ENCODE data around the gene WAPL.

The WAPL gene

GRCh38 chr10:86415116-86415515 lies 106.5 kb downstream of the WAPL start:
- no peaks in the 10 kb centered on the region for H3K27me3 Mint-ChIP-seq
- ATAC-seq: no peak
- H3K9me3 Mint-ChIP-seq: peaks cover 6% of the 10 kb centered on the region
- H3K36me3 Mint-ChIP-seq: peaks cover 7% of the 10 kb centered on the region
- peak overlapping the region; percentile 39 for H3K4me3 Mint-ChIP-seq
- peak overlapping the region; percentile 66 for H3K27ac Mint-ChIP-seq
- peaks cover 58% of the 10 kb centered on the region for H3K4me1 Mint-ChIP-seq

GRCh38 chr10:86413046-86413728 lies 108.4 kb downstream of the WAPL start:
- peaks cover 7% of the 10 kb centered on the region for H3K36me3 Mint-ChIP-seq
- H3K27me3 Mint-ChIP-seq: no peaks in the 10 kb centered on the region
- H3K4me1 Mint-ChIP-seq: peaks cover 50% of the 10 kb centered on the region
- H3K4me3 Mint-ChIP-seq: peak overlapping the region; percentile 52
- peak; percentile 93 for ATAC-seq
- peak overlapping the region; percentile 83 for H3K27ac Mint-ChIP-seq
- peaks cover 6% of the 10 kb centered on the region for H3K9me3 Mint-ChIP-seq

GRCh38 chr10:86411852-86412560 lies 109.6 kb downstream of the WAPL start:
- ATAC-seq: no peak
- peak overlapping the region; percentile 83 for H3K27ac Mint-ChIP-seq

DNA sequence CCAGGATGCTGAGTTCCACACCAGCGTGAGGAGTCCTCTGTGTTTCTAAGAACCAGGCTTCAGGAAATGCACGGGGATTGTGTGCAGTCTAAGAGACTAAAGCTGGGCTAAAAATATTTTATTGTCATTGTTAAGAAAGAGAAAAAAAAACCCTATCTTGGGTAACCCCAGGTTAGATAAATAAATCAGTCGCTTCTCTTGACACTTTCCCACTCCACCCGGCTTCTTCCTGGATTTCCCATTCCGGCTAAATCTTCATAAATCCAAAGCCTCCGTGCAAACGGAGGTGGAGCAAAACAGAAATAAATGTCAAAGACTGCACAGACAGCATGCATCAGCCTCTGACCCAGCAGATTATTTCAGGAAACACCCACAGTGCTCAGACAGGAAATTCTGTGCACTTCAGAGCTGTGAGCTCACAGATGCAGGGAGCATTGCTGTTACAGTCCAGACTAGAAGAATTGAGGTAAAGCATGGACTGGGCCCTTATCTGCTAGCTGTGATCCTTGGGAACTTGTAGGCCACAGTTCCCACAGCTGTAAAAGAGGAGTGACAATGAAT lies 110.2 kb downstream of the WAPL start:
- peak overlapping the region; percentile 60 for H3K4me3 Mint-ChIP-seq
- peak; percentile 77 for ATAC-seq
- peaks cover 7% of the 10 kb centered on the region for H3K36me3 Mint-ChIP-seq
- peaks cover 6% of the 10 kb centered on the region for H3K9me3 Mint-ChIP-seq
- no peaks in the 10 kb centered on the region for H3K27me3 Mint-ChIP-seq
- peaks cover 47% of the 10 kb centered on the region for H3K4me1 Mint-ChIP-seq
- H3K27ac Mint-ChIP-seq: peak overlapping the region; percentile 83

More at GRCh38 chr10:86411852-86412560, 109.6 kb downstream of the WAPL start:
- no peaks in the 10 kb centered on the region for H3K27me3 Mint-ChIP-seq
- H3K4me3 Mint-ChIP-seq: peak overlapping the region; percentile 60
- H3K9me3 Mint-ChIP-seq: peaks cover 6% of the 10 kb centered on the region
- H3K4me1 Mint-ChIP-seq: peaks cover 47% of the 10 kb centered on the region
- peaks cover 7% of the 10 kb centered on the region for H3K36me3 Mint-ChIP-seq

GRCh38 chr10:86410542-86411124 lies 111.0 kb downstream of the WAPL start:
- Mint-ChIP-seq H3K27me3 (no peaks in the 10 kb centered on the region), H3K27ac (peak overlapping the region; percentile 83), H3K9me3 (peaks cover 6% of the 10 kb centered on the region), H3K36me3 (peaks cover 7% of the 10 kb centered on the region), H3K4me3 (no peak overlapping the region), H3K4me1 (peaks cover 42% of the 10 kb centered on the region)
- ATAC-seq: no peak

DNA sequence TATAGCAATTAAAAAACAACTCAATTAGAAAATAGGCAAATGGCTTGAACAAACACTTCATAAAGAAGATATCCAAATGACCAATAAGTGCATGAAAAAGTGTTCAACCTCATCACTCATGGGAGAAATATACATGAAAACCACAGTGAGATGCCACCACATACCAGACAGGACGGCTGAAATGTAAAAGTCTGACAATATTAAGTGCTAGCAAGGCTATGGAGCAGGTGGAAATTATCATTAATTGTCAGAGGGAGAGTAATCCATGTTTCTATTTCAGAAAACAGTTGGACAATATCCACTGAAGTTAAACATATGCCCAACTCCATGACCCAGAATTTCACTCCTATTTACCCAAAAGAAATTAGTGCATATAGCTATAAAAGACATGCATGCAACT lies 112.4 kb downstream of the WAPL start:
- no peak overlapping the region for H3K27ac Mint-ChIP-seq
- no peaks in the 10 kb centered on the region for H3K27me3 Mint-ChIP-seq
- no peak for ATAC-seq
- H3K36me3 Mint-ChIP-seq: peaks cover 7% of the 10 kb centered on the region
- no peak overlapping the region for H3K4me3 Mint-ChIP-seq
- H3K9me3 Mint-ChIP-seq: peaks cover 6% of the 10 kb centered on the region
- peaks cover 33% of the 10 kb centered on the region for H3K4me1 Mint-ChIP-seq

- no peak for ATAC-seq
- Mint-ChIP-seq H3K4me3 (no peak overlapping the region), H3K27me3 (no peaks in the 10 kb centered on the region), H3K9me3 (no peaks in the 10 kb centered on the region), H3K36me3 (no peaks in the 10 kb centered on the region), H3K4me1 (peaks cover 17% of the 10 kb centered on the region), H3K27ac (no peak overlapping the region)
Measured at GRCh38 chr10:86403183-86403797, 118.3 kb downstream of the WAPL start.

- no peak for ATAC-seq
- Mint-ChIP-seq H3K9me3 (no peaks in the 10 kb centered on the region), H3K4me1 (peaks cover 17% of the 10 kb centered on the region), H3K36me3 (no peaks in the 10 kb centered on the region), H3K27ac (peak overlapping the region; percentile 95), H3K27me3 (no peaks in the 10 kb centered on the region), H3K4me3 (no peak overlapping the region)
Measured at GRCh38 chr10:86402283-86402941, 119.2 kb downstream of the WAPL start.

DNA sequence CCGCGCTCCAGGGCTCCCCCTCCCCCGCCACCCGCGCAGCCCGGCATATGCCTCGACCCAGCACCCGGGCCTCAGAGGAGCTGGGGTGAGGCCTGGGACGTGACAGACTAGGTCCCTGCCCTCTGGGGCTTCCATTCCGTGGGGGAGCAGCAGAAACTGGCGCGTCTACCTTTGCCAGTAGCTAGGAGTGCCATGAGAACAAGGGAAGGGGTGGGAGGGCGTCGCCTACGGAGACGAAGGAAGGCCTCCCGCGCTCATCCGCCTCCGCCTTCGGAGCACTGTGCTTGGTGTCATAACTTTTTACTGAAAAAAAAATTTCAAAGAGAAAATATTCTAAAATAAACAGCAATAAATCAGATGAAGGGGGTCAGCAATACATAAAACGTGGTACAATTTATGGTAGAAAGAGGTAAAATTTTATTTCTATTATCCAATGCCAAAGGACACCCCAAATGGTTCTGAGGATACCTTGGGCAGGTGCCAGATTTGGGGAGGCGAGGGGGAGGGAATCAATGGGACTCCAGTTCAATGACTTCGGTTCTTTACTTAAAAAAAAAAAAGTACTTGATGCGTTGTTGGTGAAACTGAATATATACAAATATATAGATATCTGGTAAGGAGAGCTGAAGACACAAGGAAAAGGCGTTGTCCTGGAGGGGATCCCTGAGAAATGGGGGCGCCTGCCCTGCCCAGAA lies 119.9 kb downstream of the WAPL start:
- Mint-ChIP-seq H3K27ac (peak overlapping the region; percentile 95), H3K36me3 (no peaks in the 10 kb centered on the region), H3K27me3 (no peaks in the 10 kb centered on the region), H3K4me1 (peaks cover 17% of the 10 kb centered on the region), H3K9me3 (no peaks in the 10 kb centered on the region), H3K4me3 (peak overlapping the region; percentile 92)
- no peak for ATAC-seq

GRCh38 chr10:86400705-86401587 lies 120.6 kb downstream of the WAPL start:
- H3K9me3 Mint-ChIP-seq: no peaks in the 10 kb centered on the region
- H3K4me1 Mint-ChIP-seq: peaks cover 17% of the 10 kb centered on the region
- H3K36me3 Mint-ChIP-seq: no peaks in the 10 kb centered on the region
- H3K4me3 Mint-ChIP-seq: peak overlapping the region; percentile 92
- peak overlapping the region; percentile 95 for H3K27ac Mint-ChIP-seq
- ATAC-seq: peak; percentile 76
- H3K27me3 Mint-ChIP-seq: no peaks in the 10 kb centered on the region

DNA sequence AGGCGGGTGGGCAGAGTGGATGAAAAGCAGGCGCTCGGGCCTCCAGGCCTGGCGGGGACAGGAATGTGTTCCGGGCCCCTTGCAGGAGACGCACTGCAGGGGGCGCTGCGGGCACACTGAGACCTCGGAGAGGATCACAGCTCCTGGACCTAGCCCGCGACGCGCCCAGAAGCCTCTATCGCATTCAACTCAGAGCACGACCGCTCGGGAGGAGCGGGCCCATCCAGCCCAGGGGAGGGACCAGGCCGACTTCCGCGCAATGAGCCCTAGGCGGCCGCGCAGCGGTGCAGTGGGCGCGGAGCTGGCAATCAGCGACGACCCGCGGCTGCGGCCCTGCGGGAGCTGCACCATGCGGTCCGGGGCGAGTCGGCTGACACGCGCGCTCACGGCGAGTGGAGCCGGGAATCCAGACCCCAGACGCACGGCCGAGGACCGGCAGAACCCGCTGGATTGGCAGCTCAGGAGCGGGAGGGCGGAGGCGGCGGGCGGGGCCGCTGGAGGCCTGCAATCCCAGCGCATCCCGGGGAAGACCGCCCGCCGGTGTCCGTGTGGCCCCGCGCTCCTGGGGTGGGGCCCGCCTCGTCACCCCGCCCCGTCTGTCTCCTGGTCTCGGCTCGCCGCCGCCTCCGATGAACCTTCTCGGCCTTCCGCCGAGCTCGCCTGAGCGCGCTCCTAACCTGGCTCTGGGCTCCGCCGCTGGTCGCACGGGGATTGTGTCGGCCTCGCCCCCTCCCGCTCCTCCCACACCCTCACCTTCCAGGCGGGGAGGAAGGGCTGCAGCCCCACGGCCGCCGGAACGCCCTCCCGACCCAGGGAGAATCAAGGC lies 121.5 kb downstream of the WAPL start:
- Mint-ChIP-seq H3K9me3 (no peaks in the 10 kb centered on the region), H3K27me3 (no peaks in the 10 kb centered on the region), H3K4me3 (peak overlapping the region; percentile 92), H3K27ac (peak overlapping the region; percentile 95), H3K4me1 (peaks cover 17% of the 10 kb centered on the region), H3K36me3 (no peaks in the 10 kb centered on the region)
- ATAC-seq: peak; percentile 95

DNA sequence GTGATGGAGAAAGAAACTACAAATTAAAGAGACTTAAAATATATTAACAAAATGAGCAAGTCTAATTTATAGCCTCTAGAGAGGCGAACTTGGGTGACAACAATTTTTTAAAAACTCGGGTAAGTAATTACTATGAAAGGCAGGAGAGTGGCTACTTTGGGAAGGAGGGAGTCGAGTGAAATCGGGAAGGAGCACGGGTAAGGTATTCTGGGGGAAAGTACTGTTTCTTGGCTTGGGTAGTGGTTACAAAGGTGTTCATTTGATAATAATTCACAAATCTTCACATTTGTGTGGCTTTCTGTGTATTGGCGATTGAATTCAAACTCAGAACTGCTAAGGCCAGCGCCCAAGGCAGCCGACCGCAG lies 122.1 kb downstream of the WAPL start:
- Mint-ChIP-seq H3K4me1 (peaks cover 17% of the 10 kb centered on the region), H3K27ac (peak overlapping the region; percentile 95), H3K36me3 (no peaks in the 10 kb centered on the region), H3K27me3 (no peaks in the 10 kb centered on the region), H3K9me3 (no peaks in the 10 kb centered on the region), H3K4me3 (peak overlapping the region; percentile 92)
- no peak for ATAC-seq

GRCh38 chr10:86397120-86397519 lies 124.5 kb downstream of the WAPL start:
- H3K27ac Mint-ChIP-seq: no peak overlapping the region
- H3K36me3 Mint-ChIP-seq: no peaks in the 10 kb centered on the region
- no peaks in the 10 kb centered on the region for H3K9me3 Mint-ChIP-seq
- peaks cover 23% of the 10 kb centered on the region for H3K4me1 Mint-ChIP-seq
- H3K4me3 Mint-ChIP-seq: no peak overlapping the region
- ATAC-seq: no peak
- peaks cover 16% of the 10 kb centered on the region for H3K27me3 Mint-ChIP-seq
